H1 (cell line): ENCODE measurements around the gene GNB1. TPM values are rescaled to one million over a fixed set of nuclear protein-coding genes. Genes with fewer than 3 reads are reported as not detected.

Experiments used
- CTCF ChIA-PET: fragments of 300-600 bp; sonication (Branson Sonifier 250); formaldehyde crosslinking; loops from one replicate; lab custom pipeline; 2021; ENCODE audit not compliant: partially characterized antibody; lab: Charles Lee
- POLR2A ChIA-PET: fragments of 300-600 bp; sonication (Branson Sonifier 250); formaldehyde crosslinking; loops from one replicate; lab custom pipeline; 2021; ENCODE audit warnings: inconsistent platforms; ENCODE audit not compliant: partially characterized antibody; lab: Charles Lee
- DNase-seq, 2 experiments: peaks; one replicate each; pipeline versions ENCODE4 v3.0.0 to v3.0.0-alpha.2; 2010 to 2022; ENCODE audit warnings: low spot score in 2 of 2, low read depth in 1 of 2, mixed read lengths in 1 of 2
- FAIRE-seq: peaks from 2 replicates; lab custom pipeline; 2011; peaks lifted over from hg19 to GRCh38; lab: Jason Lieb, UNC
- H2AFZ ChIP-seq: 2 replicates; pipeline ENCODE4 v1.8.1; 2012; ENCODE audit warnings: low read length, inconsistent platforms
- H2AK5ac ChIP-seq: 2 replicates; pipeline ENCODE4 v1.6.1; 2013; ENCODE audit warnings: low read depth, low read length
- H2BK120ac ChIP-seq: replicated peaks from 2 replicates; pipeline ENCODE3; 2013; ENCODE audit warnings: low read depth, low read length, inconsistent platforms
- H2BK12ac ChIP-seq: 2 replicates; pipeline ENCODE4 v1.6.1; 2013; ENCODE audit warnings: low read depth, low read length
- H2BK15ac ChIP-seq: 2 replicates; pipeline ENCODE4 v1.6.1; 2013; ENCODE audit warnings: low read length
- H2BK20ac ChIP-seq: 2 replicates; pipeline ENCODE4 v1.6.1; 2013; ENCODE audit warnings: low read length
- H2BK5ac ChIP-seq: 2 replicates; pipeline ENCODE4 v1.6.1; 2013; ENCODE audit warnings: low read depth, low read length
- H3K14ac ChIP-seq: 2 replicates; pipeline ENCODE4 v1.6.1; 2013; ENCODE audit warnings: inconsistent platforms; ENCODE audit not compliant: insufficient read length
- H3K18ac ChIP-seq: 2 replicates; pipeline ENCODE4 v1.6.1; 2013; ENCODE audit warnings: low read length; ENCODE audit errors: extremely low read depth
- H3K23ac ChIP-seq: 2 replicates; pipeline ENCODE4 v1.6.1; 2013; ENCODE audit warnings: inconsistent platforms; ENCODE audit not compliant: insufficient read length
- H3K23me2 ChIP-seq: 2 replicates; pipeline ENCODE4 v1.6.1; 2013; ENCODE audit warnings: low read depth, low read length
- H3K27ac ChIP-seq: 2 replicates; pipeline ENCODE4 v1.6.1; 2011; ENCODE audit warnings: low read depth, low read length, inconsistent platforms
- H3K27me3 ChIP-seq, 4 experiments: replicated peaks in 1 of 4; 1 replicate in 1 of 4; 2 replicates in 3 of 4; pipeline versions ENCODE4 v1.6.1 to v1.8.1; 2011 to 2013; ENCODE audit warnings: low read length in 3 of 4, mild to moderate bottlenecking in 3 of 4, inconsistent platforms in 2 of 4, mixed read lengths in 2 of 4, moderate library complexity in 1 of 4; ENCODE audit not compliant: control insufficient read depth in 3 of 4, insufficient read depth in 3 of 4; ENCODE audit errors: extremely low read depth in 1 of 4
- H3K36me3 ChIP-seq, 4 experiments: 2 replicates each; pipeline versions ENCODE4 v1.6.1 to v1.8.1; 2011 to 2013; ENCODE audit warnings: mild to moderate bottlenecking in 4 of 4, low read length in 3 of 4, moderate library complexity in 2 of 4, control low read depth in 1 of 4, inconsistent platforms in 1 of 4; ENCODE audit not compliant: insufficient read depth in 4 of 4, control insufficient read depth in 2 of 4
- H3K4ac ChIP-seq: replicated peaks from 2 replicates; pipeline ENCODE3; 2013; ENCODE audit warnings: low read length, low read depth, mixed read lengths, inconsistent platforms; ENCODE audit not compliant: insufficient read length
- H3K4me1 ChIP-seq, 4 experiments: replicated peaks in 1 of 4; 1 replicate in 1 of 4; 2 replicates in 3 of 4; pipeline versions ENCODE4 v1.6.1 to v1.8.1; 2011 to 2013; ENCODE audit warnings: low read length in 3 of 4, inconsistent platforms in 2 of 4, mixed read lengths in 1 of 4; ENCODE audit not compliant: insufficient read depth in 4 of 4, control insufficient read depth in 3 of 4
- H3K4me2 ChIP-seq, 2 experiments: 2 replicates each; pipeline versions ENCODE4 v1.6.1 to v1.8.1; 2011 to 2013; ENCODE audit warnings: low read depth in 2 of 2, low read length in 2 of 2, control low read depth in 1 of 2, inconsistent platforms in 1 of 2, mild to moderate bottlenecking in 1 of 2; ENCODE audit not compliant: insufficient read depth in 1 of 2
- H3K4me3 ChIP-seq, 4 experiments: fragments of 200-600, 300-600 bp in 1 of 4; sonication (generic), shearing (Covaris generic), sonication (Bioruptor Twin) in 1 of 4; 2 replicates each; pipeline versions ENCODE4 v1.5.1 to v1.8.1; 2011 to 2016; ENCODE audit warnings: low read length in 4 of 4, low read depth in 3 of 4, control low read depth in 2 of 4, inconsistent platforms in 2 of 4, mild to moderate bottlenecking in 2 of 4, mixed read lengths in 1 of 4, moderate library complexity in 1 of 4; ENCODE audit not compliant: insufficient read depth in 2 of 4; ENCODE audit errors: extremely low read depth in 1 of 4
- H3K56ac ChIP-seq: replicated peaks from 2 replicates; pipeline ENCODE3; 2013; ENCODE audit warnings: low read depth, mild to moderate bottlenecking, mixed read lengths, low read length, inconsistent platforms; ENCODE audit not compliant: insufficient read length
- H3K79me1 ChIP-seq: 2 replicates; pipeline ENCODE4 v1.6.1; 2013; ENCODE audit warnings: low read depth, low read length, control low read depth
- H3K79me2 ChIP-seq, 2 experiments: 2 replicates each; pipeline versions ENCODE4 v1.6.1 to v1.8.1; 2012 to 2013; ENCODE audit warnings: low read length in 2 of 2, mild to moderate bottlenecking in 2 of 2, inconsistent platforms in 1 of 2; ENCODE audit not compliant: insufficient read depth in 2 of 2, control insufficient read depth in 1 of 2
- H3K9ac ChIP-seq, 4 experiments: replicated peaks in 1 of 4; 1 replicate in 1 of 4; 2 replicates in 3 of 4; pipeline versions ENCODE4 v1.6.1 to v1.8.1; 2011 to 2013; ENCODE audit warnings: low read depth in 3 of 4, low read length in 3 of 4, control low read depth in 2 of 4, mild to moderate bottlenecking in 2 of 4, moderate library complexity in 2 of 4, inconsistent platforms in 1 of 4; ENCODE audit errors: extremely low read depth in 1 of 4
- H3K9me3 ChIP-seq, 2 experiments: 2 replicates each; pipeline versions ENCODE4 v1.6.1 to v1.8.1; 2012 to 2013; ENCODE audit warnings: mild to moderate bottlenecking in 2 of 2, moderate library complexity in 2 of 2, control low read depth in 1 of 2, inconsistent platforms in 1 of 2, low read depth in 1 of 2, low read length in 1 of 2, mixed read lengths in 1 of 2; ENCODE audit not compliant: insufficient read depth in 2 of 2
- H4K20me1 ChIP-seq, 2 experiments: replicated peaks in 1 of 2; 2 replicates each; pipeline versions ENCODE3 to v1.8.1; 2011 to 2013; ENCODE audit warnings: inconsistent platforms in 2 of 2, low read length in 2 of 2, mild to moderate bottlenecking in 1 of 2; ENCODE audit not compliant: insufficient read depth in 2 of 2, control insufficient read depth in 1 of 2
- H4K5ac ChIP-seq: 2 replicates; pipeline ENCODE4 v1.6.1; 2013; ENCODE audit warnings: low read length, low read depth, mixed read lengths, inconsistent platforms; ENCODE audit not compliant: insufficient read length
- H4K8ac ChIP-seq: 2 replicates; pipeline ENCODE4 v1.8.0; 2013; ENCODE audit warnings: mild to moderate bottlenecking, moderate library complexity, low read length, inconsistent platforms; ENCODE audit not compliant: insufficient read depth; ENCODE audit errors: extremely low read depth
- H4K91ac ChIP-seq: replicated peaks from 2 replicates; pipeline ENCODE3; 2013; ENCODE audit warnings: low read length, mixed read lengths, inconsistent platforms; ENCODE audit not compliant: insufficient read length
- JUND ChIP-seq: IDR thresholded peaks from 2 replicates; pipeline ENCODE4 v1.6.1; 2011; ENCODE audit warnings: mild to moderate bottlenecking, improper control_type of control experiment, low read length
- KDM4A ChIP-seq: IDR thresholded peaks from one replicate; pipeline ENCODE4 v1.7.1; 2012; ENCODE audit warnings: low read depth, mild to moderate bottlenecking, moderate library complexity, low read length, inconsistent platforms; ENCODE audit not compliant: severe bottlenecking
- SP4 ChIP-seq: IDR thresholded peaks from 2 replicates; pipeline ENCODE4 v1.6.1; 2012; ENCODE audit warnings: low read length, inconsistent platforms
- TCF12 ChIP-seq: IDR thresholded peaks from 2 replicates; pipeline ENCODE4 v1.6.1; 2011; ENCODE audit warnings: low read depth, mild to moderate bottlenecking, low read length
- WGBS, 2 experiments: shearing (Covaris generic) in 1 of 2; methylation state at CpG; one replicate each; pipeline versions ENCODE4 v1.1.6 to v1.1.7; 2013 to 2015; ENCODE audit warnings: low lambda C conversion rate in 2 of 2, mixed read lengths in 2 of 2, inconsistent platforms in 1 of 2, low coverage in 1 of 2, missing lambda C conversion rate in 1 of 2; ENCODE audit not compliant: insufficient replicate concordance in 2 of 2, insufficient coverage in 1 of 2, insufficient read length in 1 of 2; ENCODE audit errors: extremely low coverage in 1 of 2, missing lambda C conversion rate in 1 of 2; 5-methylcytosine and 5-hydroxymethylcytosine counted together
- polyA plus RNA-seq, 7 experiments: library from polyadenylated mRNA; depleted of rRNA in 3 of 7; stranded (reverse) in 5 of 7; unstranded in 2 of 7; fragments of >200 nt in 5 of 7; fragments of 200-250 nt in 2 of 7; gene quantifications; 1 replicate in 5 of 7; 2 replicates in 1 of 7; 4 replicates in 1 of 7; pipeline versions ENCODE4 v1.2.1 to v1.2.3, GENCODE V29; 2011 to 2013; ENCODE audit warnings: missing spikeins in 2 of 7, mixed read lengths in 2 of 7
- total RNA-seq: library from RNA; stranded (reverse); fragmentation: NEBNext Ultra II Directional; extraction: Animal tissue kit (Norgen Biotek cat#: 25700); gene quantifications from 2 replicates; pipeline ENCODE4 v1.2.1, GENCODE V29; 2021

The GNB1 gene
- total and polyA plus RNA-seq, 2 of the 8 experiments (the other 6 are each of a cell fraction or from before 2014, with no cell fraction given) = 343 to 382 TPM

DNA sequence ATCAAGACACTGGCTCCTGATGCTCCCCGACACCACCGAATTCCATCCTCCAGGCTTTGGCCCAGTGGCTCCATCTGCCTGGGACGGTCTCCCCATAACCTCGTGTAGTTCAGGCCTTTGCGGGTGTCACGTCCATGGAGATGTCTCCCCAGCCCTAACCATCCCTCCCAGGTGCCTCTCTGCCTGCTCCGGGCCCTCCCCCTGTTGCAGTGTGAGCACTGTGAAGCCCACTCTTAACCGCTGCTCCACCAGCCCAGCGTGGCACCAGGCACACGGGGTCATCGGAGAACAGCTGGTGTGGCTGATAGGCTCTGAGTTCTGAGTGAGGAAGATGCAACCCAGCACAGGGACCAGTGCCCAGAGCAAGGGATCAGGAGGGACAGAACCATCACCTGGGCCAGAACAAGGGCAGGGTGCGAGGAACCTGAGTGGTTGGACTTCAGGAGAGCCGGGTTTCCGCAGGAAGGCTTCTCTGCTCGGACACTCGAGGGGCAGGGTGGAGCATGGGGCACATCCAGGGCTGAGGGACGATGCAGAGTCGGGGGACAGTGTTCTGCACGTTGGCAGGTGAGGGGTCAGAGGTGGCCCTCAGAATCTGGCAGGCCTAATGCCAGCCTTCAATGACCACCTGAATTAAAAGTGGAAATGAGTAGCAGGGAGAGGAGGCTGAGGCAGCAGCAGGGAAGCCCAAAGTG is 2.6 kb upstream of the GNB1 start:
- no peak for TF ChIP-seq JUND
- TF ChIP-seq TCF12 = no peak
- no peak for TF ChIP-seq KDM4A
- TF ChIP-seq SP4 = no peak
- TF ChIP-seq, all 59 proteins: peak for 0

More for the DNA sequence above, 2.6 kb upstream of the GNB1 start:
- no peak overlapping the region for H4K91ac ChIP-seq
- H3K79me1 ChIP-seq = no peaks in the 10 kb centered on the region; the same call in 1 of the 2 replicates
- no peak overlapping the region for H3K14ac ChIP-seq
- H4K20me1 ChIP-seq = peaks cover 0 to 7% of the 10 kb centered on the region in 2 experiments
- H2BK12ac ChIP-seq = no peak overlapping the region
- H3K23ac ChIP-seq = no peak overlapping the region
- no peaks in the 10 kb centered on the region for H3K36me3 ChIP-seq
- WGBS, 2 experiments = 95% methylated on average over 19 of the region's 19 CpGs; no CpG with 5 or more reads in 1 of the 2 experiments
- H3K56ac ChIP-seq = no peak overlapping the region
- ChIA-PET CTCF (interaction anchor here (0.5 to 7.0 kb wide), 3 partner anchors 8 to 20 kb away, joined by 3 to 64 read pairs (median 5); no protein-coding TSS in a partner anchor), POLR2A (no interaction called here)
- peaks cover 7% of the 10 kb centered on the region; the same call in 1 of the 2 replicates for H3K23me2 ChIP-seq
- H3K27me3 ChIP-seq = no peaks in the 10 kb centered on the region; a peak in 3 of 7 replicates
- H2AFZ ChIP-seq = no peak overlapping the region
- H4K8ac ChIP-seq = no peak overlapping the region; the same call in none of the 2 replicates
- H2BK120ac ChIP-seq = no peak overlapping the region
- no peak overlapping the region for H3K4me2 ChIP-seq
- H3K4ac ChIP-seq = peak overlapping the region; percentile 84
- H2BK20ac ChIP-seq = no peak overlapping the region
- H3K18ac ChIP-seq = no peak overlapping the region
- H3K4me3 ChIP-seq = no peak overlapping the region
- 0 out of 2 replicates have a peak overlapping the region, but pooled peaks have one; percentile 72 for H2BK15ac ChIP-seq
- peaks cover 16 to 18% of the 10 kb centered on the region in 2 experiments for H3K79me2 ChIP-seq
- no peak overlapping the region for H2BK5ac ChIP-seq
- H3K27ac ChIP-seq = no peak overlapping the region
- no peak overlapping the region for H3K9ac ChIP-seq
- no peak overlapping the region for H2AK5ac ChIP-seq
- H3K4me1 ChIP-seq = peaks cover 0 to 22% (median 16%) of the 10 kb centered on the region in 4 experiments; a peak in 6 of 7 replicates
- FAIRE-seq (no peak), DNase-seq (no peak)
- no peak overlapping the region for H4K5ac ChIP-seq
- H3K9me3 ChIP-seq = no peaks in the 10 kb centered on the region
